ENCODE data around the gene MKRN2. TPM values are rescaled to one million over a fixed set of nuclear protein-coding genes. Genes with fewer than 3 reads are reported as not detected.

Gene MKRN2
- 10 to 100 TPM; 14.6 to 28.4 (median 19.4) TPM for total RNA-seq

- peak within 1 kb of the TSS; percentile 96 to 99 (median 98) for H3K27ac ChIP-seq
- no peaks in the 10 kb centered on the region for H3K9me3 ChIP-seq
- peaks cover 0 to 63% (median 22%) of the 10 kb centered on the region in 3 donors for H3K4me1 ChIP-seq
- intact Hi-C loops (cut with DNase I), result no loop called here
- WGBS, 2 donors, result 1% methylated on average over 14 to 57 of the region's 77 CpGs
- H3K36me3 ChIP-seq, result no peaks in the 10 kb centered on the region
- peak within 1 kb of the TSS; percentile 90 to 96 (median 95) for H3K4me3 ChIP-seq
- TF ChIP-seq, protein P1, sequence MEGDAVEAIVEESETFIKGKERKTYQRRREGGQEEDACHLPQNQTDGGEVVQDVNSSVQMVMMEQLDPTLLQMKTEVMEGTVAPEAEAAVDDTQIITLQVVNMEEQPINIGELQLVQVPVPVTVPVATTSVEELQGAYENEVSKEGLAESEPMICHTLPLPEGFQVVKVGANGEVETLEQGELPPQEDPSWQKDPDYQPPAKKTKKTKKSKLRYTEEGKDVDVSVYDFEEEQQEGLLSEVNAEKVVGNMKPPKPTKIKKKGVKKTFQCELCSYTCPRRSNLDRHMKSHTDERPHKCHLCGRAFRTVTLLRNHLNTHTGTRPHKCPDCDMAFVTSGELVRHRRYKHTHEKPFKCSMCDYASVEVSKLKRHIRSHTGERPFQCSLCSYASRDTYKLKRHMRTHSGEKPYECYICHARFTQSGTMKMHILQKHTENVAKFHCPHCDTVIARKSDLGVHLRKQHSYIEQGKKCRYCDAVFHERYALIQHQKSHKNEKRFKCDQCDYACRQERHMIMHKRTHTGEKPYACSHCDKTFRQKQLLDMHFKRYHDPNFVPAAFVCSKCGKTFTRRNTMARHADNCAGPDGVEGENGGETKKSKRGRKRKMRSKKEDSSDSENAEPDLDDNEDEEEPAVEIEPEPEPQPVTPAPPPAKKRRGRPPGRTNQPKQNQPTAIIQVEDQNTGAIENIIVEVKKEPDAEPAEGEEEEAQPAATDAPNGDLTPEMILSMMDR (IDR thresholded peaks at IDR 0.05), result peak in 3 of 6 experiments; percentile 6 to 31 (median 11)
- TF ChIP-seq POLR2A (IDR thresholded peaks at IDR 0.05), result peak in 3 of 4 donors; percentile 88 to 99 (median 98)
- H3K27me3 ChIP-seq, result peaks cover 0 to 33% (median 0%) of the 10 kb centered on the region in 4 donors
- peak; percentile 22 for DNase-seq
These were observed at the start of gene MKRN2 for GRCh38 chr3:12556690-12557472. TSS of gene MKRN2 (plus strand) at chr3:12557087. CDS start at chr3:12557151, 64 bp downstream.

GRCh38 chr3:12507591-12508281 lies 49.2 kb upstream of the MKRN2 start:
- no peak for TF ChIP-seq POLR2A (IDR thresholded peaks at IDR 0.05)
- TF ChIP-seq, protein P1 (IDR thresholded peaks at IDR 0.05), result no peak

DNA sequence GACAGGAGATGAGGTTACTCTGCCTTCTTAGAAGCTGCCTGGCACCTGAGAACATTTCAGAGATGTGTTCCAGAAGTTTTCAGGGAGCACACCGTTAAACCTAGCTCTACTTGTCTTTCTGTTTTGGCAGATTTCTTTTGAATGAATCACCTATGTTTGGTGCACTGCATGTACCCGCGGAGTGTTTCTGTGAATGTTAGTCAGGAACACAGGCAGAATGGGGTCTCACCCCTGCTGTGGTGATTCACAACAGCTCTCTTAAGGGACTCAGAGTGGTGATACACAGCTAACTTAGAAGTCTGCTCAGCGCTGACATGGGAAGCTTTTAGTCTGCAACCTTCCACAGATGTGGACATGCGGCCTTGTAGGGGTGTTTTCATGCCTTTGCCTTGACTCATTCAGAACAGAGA lies 48.6 kb upstream of the MKRN2 start:
- Histone ChIP-seq H3K4me3 (no peak overlapping the region), H3K27me3 (no peaks in the 10 kb centered on the region), H3K4me1 (peaks cover 0 to 14% (median 0%) of the 10 kb centered on the region in 3 donors), H3K27ac (peak overlapping the region in 3 of 4 donors; percentile 38 to 81 (median 76)), H3K36me3 (peaks cover 2 to 77% (median 11%) of the 10 kb centered on the region in 3 donors), H3K9me3 (no peaks in the 10 kb centered on the region)
- intact Hi-C loops (cut with DNase I), result no loop called here
- no peak for DNase-seq
- no peak for TF ChIP-seq POLR2A (IDR thresholded peaks at IDR 0.05)
- TF ChIP-seq, protein P1 (IDR thresholded peaks at IDR 0.05), result no peak
- WGBS, 2 donors, result 29 to 37% methylated on average over 5 of the region's 5 CpGs

More at GRCh38 chr3:12507591-12508281, 49.2 kb upstream of the MKRN2 start:
- Histone ChIP-seq H3K9me3 (no peaks in the 10 kb centered on the region), H3K27ac (peak overlapping the region in 3 of 4 donors; percentile 38 to 81 (median 76)), H3K27me3 (no peaks in the 10 kb centered on the region), H3K36me3 (peaks cover 3 to 80% (median 15%) of the 10 kb centered on the region in 3 donors), H3K4me3 (no peak overlapping the region), H3K4me1 (peaks cover 0 to 14% (median 0%) of the 10 kb centered on the region in 3 donors)
- 75 to 77% methylated on average over 7 to 8 of the region's 8 CpGs for WGBS, 2 donors
- DNase-seq, result no peak
- intact Hi-C loops (cut with DNase I), result no loop called here

DNA sequence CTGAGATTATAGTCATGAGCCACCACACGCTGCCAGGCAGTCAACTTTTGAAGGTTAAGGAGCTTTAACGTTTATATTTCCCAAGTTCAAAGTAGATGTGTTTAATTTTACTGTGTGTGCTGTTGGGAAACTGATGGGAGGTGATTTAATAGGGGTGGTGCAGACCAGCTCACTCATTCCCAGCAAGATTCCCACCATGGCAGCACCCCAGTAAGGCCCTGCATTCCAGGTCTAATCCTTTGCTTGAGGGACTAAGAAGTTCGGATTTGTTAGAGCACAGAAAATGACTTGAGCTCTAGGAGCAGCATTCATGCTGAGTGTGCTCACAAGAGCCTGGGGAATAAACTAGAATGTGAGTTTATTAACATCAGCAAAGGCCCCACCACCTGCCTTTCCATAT lies 47.4 kb upstream of the MKRN2 start:
- H3K36me3 ChIP-seq, result peaks cover 0 to 72% (median 0%) of the 10 kb centered on the region in 3 donors
- H3K27me3 ChIP-seq, result no peaks in the 10 kb centered on the region
- peaks cover 0 to 14% (median 0%) of the 10 kb centered on the region in 3 donors for H3K4me1 ChIP-seq
- intact Hi-C loops (cut with DNase I), result no loop called here
- H3K9me3 ChIP-seq, result no peaks in the 10 kb centered on the region
- no peak overlapping the region for H3K4me3 ChIP-seq
- TF ChIP-seq POLR2A (IDR thresholded peaks at IDR 0.05), result no peak
- TF ChIP-seq, protein P1 (IDR thresholded peaks at IDR 0.05), result no peak
- peak overlapping the region in 2 of 4 donors; percentile 34 to 50 for H3K27ac ChIP-seq
- 74 to 86% methylated on average over 3 of the region's 3 CpGs for WGBS, 2 donors
- DNase-seq, result no peak
